HepG2 (cell line): ENCODE data around the gene SYCE3. TPM values are rescaled to one million over a fixed set of nuclear protein-coding genes. Genes with fewer than 3 reads are reported as not detected.

Experiments used
- ATAC-seq: fragments of 200-7000 bp; cut with Tn5 transposase; 3 replicates; pipeline ENCODE4 v1.9.1; 2020; ENCODE audit warnings: mild to moderate bottlenecking, moderate library complexity
- BruUV-seq: library from RNA; stranded (reverse); fragments of 400-500 nt; replicated peaks from 2 replicates; lab custom pipeline; 2021; lab: Mats Ljungman, UMichigan
- CTCF ChIA-PET: fragments of 300-600 bp; formaldehyde crosslinking; extraction: SDS; loops from one replicate; lab custom pipeline; 2021; ENCODE audit warnings: low total read pairs, inconsistent platforms, low intra/inter-chr PET ratio; lab: Yijun Ruan, JAX
- POLR2A ChIA-PET: fragments of 350-600 bp; sonication (Branson Sonifier 250); formaldehyde crosslinking; loops from one replicate; lab custom pipeline; 2020; ENCODE audit warnings: antibody characterized with exemption, inconsistent platforms; lab: Yijun Ruan, JAX
- DNase-seq: peaks from one replicate; pipeline ENCODE4 v3.0.0-alpha.2; 2015; ENCODE audit warnings: low spot score
- FAIRE-seq: peaks from 3 replicates; lab custom pipeline; 2011; peaks lifted over from hg19 to GRCh38; lab: Jason Lieb, UNC
- H2AFZ ChIP-seq: one replicate; pipeline ENCODE4 v1.6.1; 2011; ENCODE audit warnings: low read length, inconsistent platforms
- H3K27ac ChIP-seq: fragments of 300-600 bp; 3 replicates; pipeline ENCODE4 v1.8.0; 2011; ENCODE audit warnings: mixed run types, mild to moderate bottlenecking, mixed read lengths, low read length, inconsistent platforms; ENCODE audit not compliant: insufficient read depth; ENCODE audit errors: extremely low read length
- H3K27me3 ChIP-seq, 2 experiments: fragments of 200-600 bp in 1 of 2; 2 replicates in 1 of 2; 3 replicates in 1 of 2; pipeline versions ENCODE4 v1.6.0 to v1.8.0; 2011; ENCODE audit warnings: low read length in 2 of 2, mild to moderate bottlenecking in 2 of 2, moderate library complexity in 2 of 2, inconsistent platforms in 1 of 2; ENCODE audit not compliant: insufficient read depth in 2 of 2, control insufficient read depth in 1 of 2
- H3K36me3 ChIP-seq, 2 experiments: fragments of 200-600 bp in 1 of 2; replicated peaks in 1 of 2; 2 replicates in 1 of 2; 3 replicates in 1 of 2; pipeline versions ENCODE4 v1.5.1 to v1.8.0; 2011; ENCODE audit warnings: low read length in 2 of 2, inconsistent platforms in 1 of 2; ENCODE audit not compliant: insufficient read depth in 2 of 2, control insufficient read depth in 1 of 2
- H3K4me1 ChIP-seq: 2 replicates; pipeline ENCODE4 v1.5.1; 2012; ENCODE audit warnings: low read length, inconsistent platforms; ENCODE audit not compliant: insufficient read depth
- H3K4me2 ChIP-seq: 2 replicates; pipeline ENCODE4 v1.6.0; 2011; ENCODE audit warnings: low read depth, low read length, inconsistent platforms
- H3K4me3 ChIP-seq, 3 experiments: fragments of 200-600 bp in 1 of 3; sonication (generic), shearing (Covaris generic) in 1 of 3; replicated peaks in 1 of 3; 2 replicates each; pipeline ENCODE4 v1.5.1; 2011 to 2016; ENCODE audit warnings: low read length in 3 of 3, inconsistent platforms in 2 of 3, low read depth in 2 of 3, mild to moderate bottlenecking in 2 of 3, control low read depth in 1 of 3, mixed read lengths in 1 of 3; ENCODE audit not compliant: insufficient read depth in 1 of 3
- H3K79me2 ChIP-seq: one replicate; pipeline ENCODE4 v1.6.1; 2011; ENCODE audit warnings: low read length, inconsistent platforms; ENCODE audit not compliant: insufficient read depth
- H3K9ac ChIP-seq: 2 replicates; pipeline ENCODE4 v1.6.0; 2011; ENCODE audit warnings: mild to moderate bottlenecking, low read depth, low read length, inconsistent platforms; ENCODE audit not compliant: insufficient read depth
- H3K9me3 ChIP-seq: 2 replicates; pipeline ENCODE4 v1.5.1; 2012; ENCODE audit warnings: mild to moderate bottlenecking, low read length
- H4K20me1 ChIP-seq: 2 replicates; pipeline ENCODE4 v1.6.0; 2011; ENCODE audit warnings: inconsistent platforms, mild to moderate bottlenecking, low read length, moderate library complexity; ENCODE audit not compliant: insufficient read depth
- FIP1L1 ChIP-seq: fragments of 200-400 bp; formaldehyde crosslinking; IDR thresholded peaks from 2 replicates; pipeline ENCODE4 v1.6.1; 2018; ENCODE audit warnings: low read depth, mild to moderate bottlenecking, low read length, moderate library complexity, borderline replicate concordance; ENCODE audit not compliant: insufficient read depth
- TBL1XR1 ChIP-seq: fragments of 150-350 bp; IDR thresholded peaks from 2 replicates; pipeline ENCODE4 v1.6.1; 2014; ENCODE audit warnings: borderline replicate concordance, low read length; ENCODE audit not compliant: partially characterized antibody
- TMF1 ChIP-seq: sonication (generic); formaldehyde crosslinking; IDR thresholded peaks from 2 replicates; pipeline ENCODE4 v1.8.1; 2022; ENCODE audit warnings: low read depth, missing genetic modification reagents
- UBTF ChIP-seq: sonication (generic); formaldehyde crosslinking; IDR thresholded peaks from 2 replicates; pipeline ENCODE4 v1.4.0; 2020; ENCODE audit warnings: mild to moderate bottlenecking, missing genetic modification reagents
- YY1 ChIP-seq: IDR thresholded peaks from 2 replicates; pipeline ENCODE4 v1.6.1; 2011; ENCODE audit warnings: low read length, low read depth, moderate library complexity, mild to moderate bottlenecking; ENCODE audit not compliant: insufficient read depth, insufficient replicate concordance
- ZFP91 ChIP-seq: sonication (generic); formaldehyde crosslinking; IDR thresholded peaks from 2 replicates; pipeline ENCODE4 v1.9.0; 2022; ENCODE audit warnings: missing genetic modification reagents, mild to moderate bottlenecking, borderline replicate concordance
- ZFX ChIP-seq: sonication (generic); formaldehyde crosslinking; IDR thresholded peaks from 2 replicates; pipeline ENCODE4 v1.4.0; 2020; ENCODE audit warnings: mild to moderate bottlenecking, low read depth, missing genetic modification reagents, moderate library complexity
- ZFY ChIP-seq: sonication (generic); formaldehyde crosslinking; IDR thresholded peaks from 2 replicates; pipeline ENCODE4 v1.4.0; 2020; ENCODE audit warnings: missing genetic modification reagents
- ZMYM3 ChIP-seq: sonication (generic); formaldehyde crosslinking; IDR thresholded peaks from 2 replicates; pipeline ENCODE4 v1.5.1; 2020; ENCODE audit warnings: mild to moderate bottlenecking, missing genetic modification reagents
- ZNF646 ChIP-seq: sonication (generic); formaldehyde crosslinking; IDR thresholded peaks from 2 replicates; pipeline ENCODE4 v1.9.0; 2021; ENCODE audit warnings: mild to moderate bottlenecking, missing genetic modification reagents
- ZNF83 ChIP-seq: sonication (generic); formaldehyde crosslinking; IDR thresholded peaks from 2 replicates; pipeline ENCODE4 v1.4.0; 2020; ENCODE audit warnings: missing genetic modification reagents, mild to moderate bottlenecking, borderline replicate concordance
- WGBS: methylation state at CpG from one replicate; pipeline ENCODE4 v1.1.6; 2017; ENCODE audit warnings: low lambda C conversion rate; 5-methylcytosine and 5-hydroxymethylcytosine counted together
- in situ Hi-C: cut with HindIII; loops from 2 replicates; pipeline ENCODE4 v1.10.0; 2017; ENCODE audit warnings: low pct_unique_long_range_greater_than_20kb; ENCODE audit not compliant: extremely low pct_ligation_motif_present
- intact Hi-C: fragments of 100-400 bp; cut with micrococcal nuclease; formaldehyde crosslinking; loops from one replicate; pipeline ENCODE4 v1.10.0; 2022; ENCODE audit not compliant: unreplicated experiment
- polyA plus RNA-seq, 8 experiments: library from polyadenylated mRNA; depleted of rRNA in 3 of 8; stranded (reverse) in 7 of 8; unstranded in 1 of 8; fragments of >200 nt; fragmentation: Illumina TruSeq in 4 of 8; extraction: Trizol in 4 of 8; gene quantifications; 2 replicates each; pipeline versions ENCODE4 v1.2.1 to v1.2.3, GENCODE V29; 2011 to 2016; ENCODE audit warnings: low read depth in 4 of 8, missing spikeins in 1 of 8, mixed read lengths in 1 of 8; ENCODE audit not compliant: insufficient read depth in 1 of 8
- total RNA-seq, 5 experiments: library from RNA; depleted of rRNA; stranded (reverse); fragments of >200 nt; fragmentation: Illumina TruSeq; extraction: Trizol; gene quantifications; 2 replicates each; pipeline ENCODE4 v1.2.3, GENCODE V29; 2016; ENCODE audit warnings: low read depth in 1 of 5

SYCE3 gene
- total and polyA plus RNA-seq, 2 of the 13 experiments (the other 11 are each of a cell fraction or from before 2014, with no cell fraction given), result not detected

GRCh38 chr22:50581950-50582492, 19.3 kb upstream of the SYCE3 start:
- H3K36me3 ChIP-seq, result peaks cover 0 to 3% of the 10 kb centered on the region in 2 experiments; a peak in 2 of 5 replicates
- no peak for DNase-seq
- WGBS, result 18% methylated on average over 10 of the region's 39 CpGs
- no peaks in the 10 kb centered on the region for H3K9me3 ChIP-seq
- no peaks in the 10 kb centered on the region for H3K79me2 ChIP-seq
- intact Hi-C loops (loop anchor here (1.0 kb wide), 1 partner anchor 40 kb away; no protein-coding TSS in a partner anchor), in situ Hi-C loops (loop anchor here (5.0 kb wide), 1 partner anchor 115 kb away; no protein-coding TSS in a partner anchor)
- FAIRE-seq, result no peak
- H2AFZ ChIP-seq, result no peak overlapping the region
- peaks cover 32% of the 10 kb centered on the region for H3K4me1 ChIP-seq
- CTCF ChIA-PET, result no interaction called here
- H4K20me1 ChIP-seq, result no peaks in the 10 kb centered on the region
- POLR2A ChIA-PET, result interaction anchor here (1.1 to 2.7 kb wide), 16 partner anchors 10 to 118 kb away, joined by 3 to 30 read pairs (median 6); partner anchors contain the start of genes KLHDC7B, LMF2, MIOX and NCAPH2
- no peaks in the 10 kb centered on the region for H3K27me3 ChIP-seq
- peak overlapping the region; percentile 92 for H3K4me2 ChIP-seq
- H3K9ac ChIP-seq, result peak overlapping the region; percentile 94
- peak; percentile 39 for ATAC-seq
- no TSS peak for BruUV-seq
- peak overlapping the region; percentile 68 to 91 (median 86) for H3K4me3 ChIP-seq
- peak overlapping the region; percentile 98 for H3K27ac ChIP-seq
- TF ChIP-seq ZFY (CRISPR knock-in tag) (0 out of 2 replicates have a peak, but pooled peaks have one; percentile 11), TMF1 (CRISPR knock-in tag) (peak; percentile 54; the same call in 1 of the 2 replicates), ZFP91 (CRISPR knock-in tag) (0 out of 2 replicates have a peak, but pooled peaks have one; percentile 5), ZMYM3 (CRISPR knock-in tag) (0 out of 2 replicates have a peak, but pooled peaks have one; percentile 20), FIP1L1 (no peak), ZNF83 (CRISPR knock-in tag) (peak; percentile 13; the same call in 1 of the 2 replicates), YY1 (no peak), TBL1XR1 (peak; percentile 3), ZNF646 (CRISPR knock-in tag) (no peak), UBTF (peak; percentile 46; the same call in 1 of the 2 replicates), ZFX (CRISPR knock-in tag) (peak; percentile 4; the same call in 1 of the 2 replicates)
